Activated naive CD4-positive, alpha-beta T cell treated with anti-CD3 and anti-CD28 coated beads, Interleukin-2, amount 10 ng/mL, durations not matched to agents 7 days and 5 days (primary cell): ENCODE results near the gene JPT2.

Experiments
- CTCF ChIA-PET: fragments of 350-600 bp; sonication (Branson Sonifier 250); formaldehyde crosslinking; loops from one replicate; lab custom pipeline; 2021; ENCODE audit warnings: antibody characterized with exemption; lab: Charles Lee
- DNase-seq: peaks from one replicate; pipeline ENCODE4 v3.0.0-alpha.2; 2020
- H3K27ac Mint-ChIP-seq: one replicate; pipeline ENCODE4 v1.8.0; 2021; ENCODE audit warnings: mild to moderate bottlenecking, moderate library complexity, mixed read lengths
- H3K27me3 Mint-ChIP-seq: one replicate; pipeline ENCODE4 v1.8.0; 2021; ENCODE audit warnings: mild to moderate bottlenecking, mixed read lengths
- H3K36me3 Mint-ChIP-seq: one replicate; pipeline ENCODE4 v1.8.0; 2021; ENCODE audit warnings: mixed read lengths
- H3K4me1 Mint-ChIP-seq: one replicate; pipeline ENCODE4 v1.8.0; 2021; ENCODE audit warnings: mixed read lengths
- H3K4me3 Mint-ChIP-seq: one replicate; pipeline ENCODE4 v1.8.0; 2021; ENCODE audit warnings: mild to moderate bottlenecking, moderate library complexity, mixed read lengths
- H3K9me3 Mint-ChIP-seq: one replicate; pipeline ENCODE4 v1.8.0; 2021; ENCODE audit warnings: mixed read lengths

Gene JPT2

GRCh38 chr16:1677942-1678499 is at the start of gene JPT2:
JPT2 (plus strand) TSS chr16:1678279; CDS start chr16:1678313, 34 bp downstream.
- H3K36me3 Mint-ChIP-seq, result peaks cover 32% of the 10 kb centered on the region
- CTCF ChIA-PET, result interaction anchor here (1.0 to 1.5 kb wide), 3 partner anchors 12 to 30 kb away, joined by 3 to 5 read pairs (median 4); partner anchors contain the start of gene MAPK8IP3
- DNase-seq, result peak; percentile 98
- H3K27ac Mint-ChIP-seq, result peak within 1 kb of the TSS; percentile 84
- H3K4me1 Mint-ChIP-seq, result peaks cover 43% of the 10 kb centered on the region
- H3K9me3 Mint-ChIP-seq, result no peaks in the 10 kb centered on the region
- peak within 1 kb of the TSS; percentile 93 for H3K4me3 Mint-ChIP-seq
- no peaks in the 10 kb centered on the region for H3K27me3 Mint-ChIP-seq

GRCh38 chr16:1630450-1631213 is 47.4 kb upstream of the JPT2 start:
- H3K4me3 Mint-ChIP-seq, result no peak overlapping the region
- H3K9me3 Mint-ChIP-seq, result no peaks in the 10 kb centered on the region
- no peak overlapping the region for H3K27ac Mint-ChIP-seq
- CTCF ChIA-PET, result no interaction called here
- DNase-seq, result no peak
- peaks cover 38% of the 10 kb centered on the region for H3K36me3 Mint-ChIP-seq
- no peaks in the 10 kb centered on the region for H3K4me1 Mint-ChIP-seq
- no peaks in the 10 kb centered on the region for H3K27me3 Mint-ChIP-seq

- Mint-ChIP-seq H3K4me3 (no peak overlapping the region), H3K27ac (no peak overlapping the region), H3K27me3 (no peaks in the 10 kb centered on the region), H3K9me3 (no peaks in the 10 kb centered on the region), H3K4me1 (no peaks in the 10 kb centered on the region), H3K36me3 (peaks cover 37% of the 10 kb centered on the region)
- DNase-seq, result no peak
- CTCF ChIA-PET, result no interaction called here
Measured at GRCh38 chr16:1631230-1631629, 46.8 kb upstream of the JPT2 start.

GRCh38 chr16:1631931-1632637 is 46.0 kb upstream of the JPT2 start:
- Mint-ChIP-seq H3K4me1 (no peaks in the 10 kb centered on the region), H3K27me3 (no peaks in the 10 kb centered on the region), H3K4me3 (no peak overlapping the region), H3K27ac (no peak overlapping the region), H3K36me3 (peaks cover 30% of the 10 kb centered on the region), H3K9me3 (no peaks in the 10 kb centered on the region)
- CTCF ChIA-PET, result no interaction called here
- no peak for DNase-seq

- CTCF ChIA-PET, result no interaction called here
- H3K27ac Mint-ChIP-seq, result no peak overlapping the region
- no peaks in the 10 kb centered on the region for H3K27me3 Mint-ChIP-seq
- peaks cover 30% of the 10 kb centered on the region for H3K36me3 Mint-ChIP-seq
- H3K4me3 Mint-ChIP-seq, result no peak overlapping the region
- H3K9me3 Mint-ChIP-seq, result no peaks in the 10 kb centered on the region
- no peaks in the 10 kb centered on the region for H3K4me1 Mint-ChIP-seq
- DNase-seq, result no peak
Measured at GRCh38 chr16:1632638-1632970, 45.5 kb upstream of the JPT2 start.

GRCh38 chr16:1633310-1633709 is 44.8 kb upstream of the JPT2 start:
- Mint-ChIP-seq H3K36me3 (peaks cover 35% of the 10 kb centered on the region), H3K9me3 (no peaks in the 10 kb centered on the region)

GRCh38 chr16:1634541-1634940 is 43.5 kb upstream of the JPT2 start:
- Mint-ChIP-seq H3K27ac (no peak overlapping the region), H3K4me3 (no peak overlapping the region)
- CTCF ChIA-PET, result no interaction called here

More at GRCh38 chr16:1633310-1633709, 44.8 kb upstream of the JPT2 start:
- Mint-ChIP-seq H3K27me3 (no peaks in the 10 kb centered on the region), H3K27ac (no peak overlapping the region), H3K4me3 (no peak overlapping the region), H3K4me1 (no peaks in the 10 kb centered on the region)
- CTCF ChIA-PET, result interaction anchor here (0.7 kb wide), 1 partner anchor 90 kb away, joined by 3 read pairs; no protein-coding TSS in a partner anchor
- DNase-seq, result no peak

GRCh38 chr16:1635070-1635469 is 43.0 kb upstream of the JPT2 start:
- Mint-ChIP-seq H3K36me3 (peaks cover 40% of the 10 kb centered on the region), H3K9me3 (no peaks in the 10 kb centered on the region), H3K4me3 (no peak overlapping the region), H3K27me3 (no peaks in the 10 kb centered on the region), H3K27ac (no peak overlapping the region), H3K4me1 (peaks cover 4% of the 10 kb centered on the region)
- CTCF ChIA-PET, result no interaction called here
- no peak for DNase-seq

More at GRCh38 chr16:1634541-1634940, 43.5 kb upstream of the JPT2 start:
- Mint-ChIP-seq H3K27me3 (no peaks in the 10 kb centered on the region), H3K4me1 (peaks cover 1% of the 10 kb centered on the region), H3K9me3 (no peaks in the 10 kb centered on the region), H3K36me3 (peaks cover 40% of the 10 kb centered on the region)
- no peak for DNase-seq

- CTCF ChIA-PET, result no interaction called here
- Mint-ChIP-seq H3K27ac (no peak overlapping the region), H3K27me3 (no peaks in the 10 kb centered on the region), H3K36me3 (peaks cover 46% of the 10 kb centered on the region), H3K4me3 (no peak overlapping the region), H3K4me1 (peaks cover 14% of the 10 kb centered on the region), H3K9me3 (no peaks in the 10 kb centered on the region)
- DNase-seq, result no peak
Measured at GRCh38 chr16:1637526-1637925, 40.6 kb upstream of the JPT2 start.

- H3K4me1 Mint-ChIP-seq, result peaks cover 14% of the 10 kb centered on the region
- no peak for DNase-seq
- CTCF ChIA-PET, result no interaction called here
- no peak overlapping the region for H3K27ac Mint-ChIP-seq
- H3K4me3 Mint-ChIP-seq, result no peak overlapping the region
- no peaks in the 10 kb centered on the region for H3K27me3 Mint-ChIP-seq
- H3K9me3 Mint-ChIP-seq, result no peaks in the 10 kb centered on the region
- H3K36me3 Mint-ChIP-seq, result peaks cover 48% of the 10 kb centered on the region
Measured at GRCh38 chr16:1638757-1639156, 39.3 kb upstream of the JPT2 start.

- Mint-ChIP-seq H3K4me3 (no peak overlapping the region), H3K27me3 (no peaks in the 10 kb centered on the region), H3K4me1 (peaks cover 15% of the 10 kb centered on the region), H3K36me3 (peaks cover 48% of the 10 kb centered on the region), H3K27ac (no peak overlapping the region), H3K9me3 (no peaks in the 10 kb centered on the region)
- CTCF ChIA-PET, result no interaction called here
- DNase-seq, result no peak
Measured at GRCh38 chr16:1639282-1639681, 38.8 kb upstream of the JPT2 start.

- DNase-seq, result no peak
- H3K9me3 Mint-ChIP-seq, result no peaks in the 10 kb centered on the region
- CTCF ChIA-PET, result no interaction called here
- H3K36me3 Mint-ChIP-seq, result peaks cover 47% of the 10 kb centered on the region
- H3K4me1 Mint-ChIP-seq, result peaks cover 21% of the 10 kb centered on the region
- H3K27ac Mint-ChIP-seq, result no peak overlapping the region
- no peaks in the 10 kb centered on the region for H3K27me3 Mint-ChIP-seq
- H3K4me3 Mint-ChIP-seq, result no peak overlapping the region
Measured at GRCh38 chr16:1639860-1640259, 38.2 kb upstream of the JPT2 start.

- Mint-ChIP-seq H3K27ac (no peak overlapping the region), H3K9me3 (no peaks in the 10 kb centered on the region), H3K4me3 (no peak overlapping the region), H3K27me3 (no peaks in the 10 kb centered on the region), H3K4me1 (peaks cover 25% of the 10 kb centered on the region), H3K36me3 (peaks cover 45% of the 10 kb centered on the region)
- DNase-seq, result no peak
- CTCF ChIA-PET, result interaction anchor here (0.7 kb wide), 1 partner anchor 65 kb away, joined by 3 read pairs; the partner anchor contains the start of gene MAPK8IP3
Measured at GRCh38 chr16:1640261-1640941, 37.7 kb upstream of the JPT2 start.

- CTCF ChIA-PET, result interaction anchor here (0.7 kb wide), 1 partner anchor 65 kb away, joined by 3 read pairs; the partner anchor contains the start of gene MAPK8IP3
- peaks cover 33% of the 10 kb centered on the region for H3K4me1 Mint-ChIP-seq
- H3K4me3 Mint-ChIP-seq, result no peak overlapping the region
- no peaks in the 10 kb centered on the region for H3K9me3 Mint-ChIP-seq
- H3K27me3 Mint-ChIP-seq, result no peaks in the 10 kb centered on the region
- H3K27ac Mint-ChIP-seq, result no peak overlapping the region
- DNase-seq, result no peak
- peaks cover 53% of the 10 kb centered on the region for H3K36me3 Mint-ChIP-seq
Measured at GRCh38 chr16:1641261-1641660, 36.8 kb upstream of the JPT2 start.
